Fibroblast of pulmonary artery (primary cell): ENCODE results near the gene FRMPD4.

Source experiments
- DNase-seq: peaks from one replicate; pipeline ENCODE4 v3.0.0-alpha.2; 2010; ENCODE audit warnings: low read depth
- H3K4me3 ChIP-seq: replicated peaks from 2 replicates; pipeline ENCODE4 v1.5.1; 2011; ENCODE audit warnings: low read depth, mild to moderate bottlenecking, control low read depth, low read length, moderate library complexity
- CTCF ChIP-seq: IDR thresholded peaks from 2 replicates; pipeline ENCODE4 v1.5.1; 2011; ENCODE audit warnings: mild to moderate bottlenecking, control low read depth, low read length, inconsistent platforms; ENCODE audit errors: missing control alignments

Gene FRMPD4

DNA sequence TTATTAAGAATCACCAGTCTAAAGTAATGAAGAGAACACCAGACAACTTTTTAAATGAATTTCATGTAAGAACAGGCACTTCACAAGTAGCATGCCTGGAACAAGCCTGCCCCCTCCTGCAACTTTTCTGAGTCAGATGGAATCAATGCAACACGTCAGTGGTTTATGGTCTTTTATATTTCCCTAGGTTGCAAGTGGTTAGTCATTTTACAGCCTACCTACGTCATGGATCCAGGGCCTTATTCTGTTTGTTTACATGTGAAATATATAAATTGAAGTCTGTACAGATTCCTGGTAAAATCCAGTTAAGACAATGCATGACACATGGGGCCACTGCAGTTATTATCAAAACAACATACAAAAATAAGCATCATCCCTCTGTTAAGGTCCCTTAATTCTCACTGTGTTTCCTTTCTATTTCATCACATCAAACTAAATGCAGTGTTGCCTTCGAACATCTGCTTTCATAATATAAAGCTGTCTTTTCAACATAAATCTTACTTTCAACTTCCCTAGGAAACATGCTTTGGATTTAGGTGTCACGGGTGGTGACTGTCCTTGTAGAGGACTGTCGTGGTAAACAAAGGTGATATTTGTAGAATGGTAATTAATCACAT lies 309.3 kb downstream of the FRMPD4 start:
- peak; percentile 86 for DNase-seq
- no peak overlapping the region for H3K4me3 ChIP-seq
- peak; percentile 39 for TF ChIP-seq CTCF

DNA sequence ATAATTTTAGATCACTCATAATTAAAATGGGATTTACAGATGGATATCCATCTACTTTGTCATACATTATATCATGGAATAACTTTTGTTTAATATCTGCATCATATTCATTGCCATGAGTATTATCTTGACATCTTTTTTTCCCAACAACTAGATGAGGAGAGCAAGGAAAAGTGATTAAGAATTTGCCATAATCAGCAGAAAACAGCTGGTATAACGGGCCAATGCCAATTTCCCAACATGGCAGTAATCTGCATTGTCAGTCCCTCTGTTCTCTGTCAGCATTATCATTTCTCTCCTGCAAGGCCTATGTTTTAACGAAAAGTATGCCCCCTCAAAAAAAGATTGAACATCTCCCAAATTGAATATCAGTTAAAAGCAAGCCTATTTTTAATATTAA lies 314.0 kb downstream of the FRMPD4 start:
- TF ChIP-seq CTCF = no peak
- DNase-seq = no peak
- H3K4me3 ChIP-seq = no peak overlapping the region

DNA sequence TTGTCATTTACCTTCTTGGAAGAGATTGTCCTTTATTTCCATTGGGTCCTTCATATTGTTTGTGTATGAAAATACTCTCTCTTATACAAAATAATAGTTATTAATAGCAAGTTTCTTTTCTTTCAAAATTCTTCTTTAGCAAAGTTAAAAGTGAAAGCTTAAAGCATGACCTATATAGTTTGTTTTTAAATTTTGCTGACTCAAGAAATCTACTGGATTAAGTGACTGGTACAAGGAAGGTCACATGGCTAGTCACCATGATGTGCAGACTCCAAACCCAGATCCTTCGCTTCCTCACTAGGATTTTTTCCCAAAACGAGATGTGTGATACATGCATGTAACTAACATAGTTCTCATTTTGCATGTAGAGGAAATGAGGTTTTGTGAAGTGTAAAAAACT lies 322.7 kb downstream of the FRMPD4 start:
- H3K4me3 ChIP-seq = no peak overlapping the region
- no peak for DNase-seq
- no peak for TF ChIP-seq CTCF

GRCh38 chrX:12463052-12463451 lies 324.8 kb downstream of the FRMPD4 start:
- DNase-seq = no peak
- H3K4me3 ChIP-seq = no peak overlapping the region
- TF ChIP-seq CTCF = no peak

DNA sequence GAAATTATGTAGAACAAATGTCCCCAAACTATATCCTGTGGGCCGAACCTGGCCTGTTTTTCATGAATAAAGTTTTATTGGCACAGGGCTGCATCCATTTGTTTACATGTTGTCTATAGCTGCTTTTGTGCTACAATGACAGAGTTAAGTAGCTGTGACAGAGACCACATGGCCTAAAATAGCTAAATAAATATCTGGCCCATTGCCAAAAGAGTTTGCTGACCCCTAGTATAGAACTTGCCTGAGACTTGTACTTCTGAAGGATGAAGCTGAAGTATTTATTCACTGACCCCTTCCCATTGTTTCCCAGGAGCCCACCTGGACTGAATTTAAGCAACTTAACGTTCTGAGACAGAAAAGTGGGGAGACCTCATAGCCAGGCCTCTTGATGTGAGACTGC lies 325.6 kb downstream of the FRMPD4 start:
- H3K4me3 ChIP-seq = no peak overlapping the region
- no peak for DNase-seq
- no peak for TF ChIP-seq CTCF

- H3K4me3 ChIP-seq = no peak overlapping the region
- no peak for TF ChIP-seq CTCF
- DNase-seq = no peak
Measured at GRCh38 chrX:12467321-12467720, 329.0 kb downstream of the FRMPD4 start.

GRCh38 chrX:12469296-12469695 lies 331.0 kb downstream of the FRMPD4 start:
- H3K4me3 ChIP-seq = no peak overlapping the region
- no peak for DNase-seq
- TF ChIP-seq CTCF = no peak
